Upper lobe of left lung (tissue), 6 donors: ENCODE measurements around the gene TET3. TPM values are rescaled to one million over a fixed set of nuclear protein-coding genes. Genes with fewer than 3 reads are reported as not detected.

Experiments
- ATAC-seq, 2 donors: fragments of 200-7000 bp; cut with Tn5 transposase; one replicate each; pipeline ENCODE4 v1.9.1; 2022; ENCODE audit warnings: mild to moderate bottlenecking in 2 of 2, moderate library complexity in 2 of 2; ENCODE audit not compliant: low FRiP score in 2 of 2
- DNase-seq, 2 donors: peaks; one replicate each; pipeline ENCODE4 v3.0.0-alpha.2; 2019 to 2020
- H3K27ac ChIP-seq, 4 donors: fragments of 200-600 bp; sonication (generic); one replicate each; pipeline ENCODE4 v1.5.1; 2016 to 2019
- H3K27me3 ChIP-seq, 4 donors: fragments of 200-600 bp; sonication (generic); one replicate each; pipeline ENCODE4 v1.5.1; 2017 to 2019
- H3K36me3 ChIP-seq, 4 donors: fragments of 200-600 bp; sonication (generic); one replicate each; pipeline ENCODE4 v1.5.1; 2016 to 2019
- H3K4me1 ChIP-seq, 4 donors: fragments of 200-600 bp; sonication (generic); one replicate each; pipeline ENCODE4 v1.5.1; 2018 to 2019
- H3K4me3 ChIP-seq, 4 donors: fragments of 200-600 bp; sonication (generic); one replicate each; pipeline ENCODE4 v1.5.1; 2017 to 2019; ENCODE audit warnings: mild to moderate bottlenecking in 2 of 4, moderate library complexity in 1 of 4
- H3K9me3 ChIP-seq, 4 donors: fragments of 200-600 bp; sonication (generic); one replicate each; pipeline ENCODE4 v1.5.1; 2018 to 2019
- EP300 ChIP-seq, 4 donors: sonication (generic); formaldehyde crosslinking; IDR thresholded peaks; one replicate each; pipeline ENCODE4 v1.5.1; 2017; ENCODE audit warnings: antibody characterized with exemption in 4 of 4, control low read depth in 2 of 4
- POLR2A ChIP-seq, 4 donors: fragments of 450-650 bp; IDR thresholded peaks; one replicate each; pipeline ENCODE4 v1.5.1; 2016 to 2017; ENCODE audit warnings: antibody characterized with exemption in 4 of 4, mild to moderate bottlenecking in 2 of 4
- POLR2AphosphoS5 ChIP-seq, 2 donors: sonication (generic); formaldehyde crosslinking; IDR thresholded peaks; one replicate each; pipeline ENCODE4 v1.5.1; 2017; ENCODE audit warnings: antibody characterized with exemption in 2 of 2
- WGBS, 2 donors: methylation state at CpG; one replicate each; pipeline ENCODE4 v1.1.5; 2017 to 2018; 5-methylcytosine and 5-hydroxymethylcytosine counted together
- total RNA-seq, 6 donors: library from RNA; depleted of rRNA in 4 of 6; stranded (reverse); fragments of >200 nt in 4 of 6; gene quantifications; one replicate each; pipeline versions ENCODE4 v1.1.0 to v1.2.1, GENCODE V29; 2016 to 2021
- TF ChIP-seq, protein P1 (sequence below), 6 experiments: fragments of 450-650 bp in 4 of 6; fragments of 200-600 bp in 2 of 6; sonication (generic) in 2 of 6; IDR thresholded peaks; one replicate each; pipeline ENCODE4 v1.5.1; 2016 to 2019; ENCODE audit warnings: antibody characterized with exemption in 6 of 6
- donor health status: DM: no; HTN: no; CAD: no; lungs with moderate emphysema.
- donor health status: DM: no; HTN: yes; CAD: no; lungs with severe emphysema.

Gene TET3
- total RNA-seq, 6 donors from 2014 or later = 17.3 to 53.4 (median 23.6) TPM

DNA sequence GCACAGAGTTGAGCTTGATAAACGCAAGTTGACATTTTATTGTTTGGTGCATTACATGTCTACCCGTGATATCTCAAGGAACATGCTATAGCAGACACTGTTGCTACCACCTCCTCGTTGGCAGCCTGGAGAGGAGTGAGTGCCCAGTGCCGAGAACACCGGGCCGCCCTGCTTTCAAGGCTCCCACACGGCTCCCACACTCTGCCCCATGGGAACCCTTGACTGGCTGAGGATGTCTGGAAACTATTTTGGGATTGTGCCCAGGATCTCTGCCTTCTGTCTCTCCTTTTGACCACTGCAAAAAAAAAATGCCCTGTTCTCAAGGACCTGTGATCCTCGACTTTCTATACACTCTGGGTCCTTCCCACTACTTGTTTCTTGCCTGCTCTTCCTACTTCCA is 21.1 kb downstream of the TET3 start:
- Histone ChIP-seq H3K4me3 (no peak overlapping the region), H3K36me3 (no peaks in the 10 kb centered on the region), H3K4me1 (peaks cover 45 to 62% (median 56%) of the 10 kb centered on the region in 4 donors), H3K9me3 (no peaks in the 10 kb centered on the region), H3K27me3 (no peaks in the 10 kb centered on the region), H3K27ac (no peak overlapping the region)
- WGBS, 2 donors = 67 to 74% methylated on average over 2 to 8 of the region's 8 CpGs
- DNase-seq = no peak
- ATAC-seq = no peak
- no peak for TF ChIP-seq EP300 (IDR thresholded peaks at IDR 0.05)
- TF ChIP-seq POLR2AphosphoS5 (IDR thresholded peaks at IDR 0.05) = no peak
- no peak for TF ChIP-seq POLR2A (IDR thresholded peaks at IDR 0.05)
- TF ChIP-seq, protein P1, sequence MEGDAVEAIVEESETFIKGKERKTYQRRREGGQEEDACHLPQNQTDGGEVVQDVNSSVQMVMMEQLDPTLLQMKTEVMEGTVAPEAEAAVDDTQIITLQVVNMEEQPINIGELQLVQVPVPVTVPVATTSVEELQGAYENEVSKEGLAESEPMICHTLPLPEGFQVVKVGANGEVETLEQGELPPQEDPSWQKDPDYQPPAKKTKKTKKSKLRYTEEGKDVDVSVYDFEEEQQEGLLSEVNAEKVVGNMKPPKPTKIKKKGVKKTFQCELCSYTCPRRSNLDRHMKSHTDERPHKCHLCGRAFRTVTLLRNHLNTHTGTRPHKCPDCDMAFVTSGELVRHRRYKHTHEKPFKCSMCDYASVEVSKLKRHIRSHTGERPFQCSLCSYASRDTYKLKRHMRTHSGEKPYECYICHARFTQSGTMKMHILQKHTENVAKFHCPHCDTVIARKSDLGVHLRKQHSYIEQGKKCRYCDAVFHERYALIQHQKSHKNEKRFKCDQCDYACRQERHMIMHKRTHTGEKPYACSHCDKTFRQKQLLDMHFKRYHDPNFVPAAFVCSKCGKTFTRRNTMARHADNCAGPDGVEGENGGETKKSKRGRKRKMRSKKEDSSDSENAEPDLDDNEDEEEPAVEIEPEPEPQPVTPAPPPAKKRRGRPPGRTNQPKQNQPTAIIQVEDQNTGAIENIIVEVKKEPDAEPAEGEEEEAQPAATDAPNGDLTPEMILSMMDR (IDR thresholded peaks at IDR 0.05) = no peak

DNA sequence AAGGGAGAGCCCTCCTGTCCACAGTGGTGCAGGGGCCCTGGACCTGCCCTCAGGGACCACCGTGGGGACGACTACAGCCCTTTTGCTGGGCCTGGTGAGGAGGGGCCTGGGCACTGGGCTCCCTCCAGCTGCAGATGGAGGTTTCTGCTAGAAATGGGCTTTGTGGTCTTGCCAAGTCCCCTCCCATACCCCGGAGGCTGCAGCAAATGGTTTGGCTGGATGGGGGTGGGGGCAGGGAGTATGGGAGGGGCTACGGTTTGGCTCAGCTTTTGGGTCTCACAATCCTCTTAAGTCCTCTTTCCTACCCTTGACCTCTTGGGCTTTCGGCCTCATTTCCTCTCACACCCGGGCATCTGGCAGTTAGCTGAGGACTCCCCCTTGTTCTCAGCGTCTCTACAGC is 21.7 kb downstream of the TET3 start:
- TF ChIP-seq POLR2A (IDR thresholded peaks at IDR 0.05) (no peak), POLR2AphosphoS5 (IDR thresholded peaks at IDR 0.05) (no peak), EP300 (IDR thresholded peaks at IDR 0.05) (no peak)
- TF ChIP-seq, protein P1 (IDR thresholded peaks at IDR 0.05) = no peak

DNA sequence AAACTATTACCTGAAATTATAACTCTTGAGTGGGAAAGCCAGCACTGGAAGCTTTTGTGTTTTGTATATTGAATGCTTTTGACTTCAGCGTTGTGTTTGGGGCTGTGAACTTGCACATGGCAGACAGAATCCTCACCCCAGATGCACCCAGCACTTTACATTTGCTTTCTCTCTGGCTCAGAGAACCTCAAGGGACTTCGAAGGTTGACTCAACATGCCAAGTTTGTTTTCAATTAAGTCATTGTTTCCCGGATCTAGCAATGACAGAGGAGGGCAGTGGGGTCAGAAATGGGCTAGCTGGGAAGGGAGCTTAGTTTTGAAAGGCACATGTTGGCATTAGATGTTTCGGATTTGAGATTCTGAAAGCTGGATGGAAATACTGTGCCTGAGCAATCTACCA is 22.4 kb downstream of the TET3 start:
- ATAC-seq = no peak
- no peaks in the 10 kb centered on the region for H3K9me3 ChIP-seq

More for the DNA sequence above, 21.7 kb downstream of the TET3 start:
- Histone ChIP-seq H3K9me3 (no peaks in the 10 kb centered on the region), H3K36me3 (no peaks in the 10 kb centered on the region), H3K4me3 (no peak overlapping the region), H3K27me3 (no peaks in the 10 kb centered on the region), H3K4me1 (peaks cover 42 to 59% (median 52%) of the 10 kb centered on the region in 4 donors), H3K27ac (no peak overlapping the region)
- DNase-seq (no peak), ATAC-seq (no peak)
- WGBS, 2 donors = 35 to 48% methylated on average over 4 to 7 of the region's 7 CpGs

DNA sequence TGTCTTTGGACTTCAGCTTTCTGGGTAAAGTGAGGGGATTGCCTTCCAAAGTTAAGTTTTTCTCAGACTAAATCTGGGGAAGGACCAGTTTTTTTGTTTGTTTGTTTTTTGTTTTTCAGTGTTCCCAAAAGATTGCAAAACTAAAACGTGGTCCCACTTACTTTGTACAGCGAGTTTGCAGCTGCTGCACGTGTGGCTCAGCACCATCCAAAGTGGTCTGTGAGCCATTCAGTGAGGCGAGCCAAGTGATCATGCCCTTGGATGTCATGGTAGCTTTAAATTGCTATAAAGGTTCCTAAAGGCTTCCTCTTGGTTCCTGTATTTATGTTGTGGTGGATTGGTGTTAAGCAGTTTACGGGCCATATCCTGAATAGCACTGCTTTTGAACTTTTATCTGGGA is 23.0 kb downstream of the TET3 start:
- peaks cover 38 to 49% (median 44%) of the 10 kb centered on the region in 4 donors for H3K4me1 ChIP-seq
- no peaks in the 10 kb centered on the region for H3K36me3 ChIP-seq
- no peak overlapping the region for H3K4me3 ChIP-seq
- DNase-seq (no peak), ATAC-seq (no peak)
- no peaks in the 10 kb centered on the region for H3K27me3 ChIP-seq
- H3K9me3 ChIP-seq = no peaks in the 10 kb centered on the region
- 76 to 86% methylated on average over 5 of the region's 5 CpGs for WGBS, 2 donors
- H3K27ac ChIP-seq = no peak overlapping the region
- TF ChIP-seq, protein P1 (IDR thresholded peaks at IDR 0.05) = no peak
- TF ChIP-seq POLR2A (IDR thresholded peaks at IDR 0.05) (no peak), EP300 (IDR thresholded peaks at IDR 0.05) (no peak), POLR2AphosphoS5 (IDR thresholded peaks at IDR 0.05) (no peak)

More for the DNA sequence above, 22.4 kb downstream of the TET3 start:
- H3K36me3 ChIP-seq = no peaks in the 10 kb centered on the region
- TF ChIP-seq EP300 (IDR thresholded peaks at IDR 0.05) (no peak), POLR2AphosphoS5 (IDR thresholded peaks at IDR 0.05) (no peak), POLR2A (IDR thresholded peaks at IDR 0.05) (no peak)
- TF ChIP-seq, protein P1 (IDR thresholded peaks at IDR 0.05) = no peak
- H3K4me3 ChIP-seq = no peak overlapping the region
- H3K27ac ChIP-seq = no peak overlapping the region
- DNase-seq = no peak
- WGBS, 2 donors = 72 to 76% methylated on average over 4 of the region's 4 CpGs
- H3K27me3 ChIP-seq = no peaks in the 10 kb centered on the region
- peaks cover 39 to 52% (median 46%) of the 10 kb centered on the region in 4 donors for H3K4me1 ChIP-seq

DNA sequence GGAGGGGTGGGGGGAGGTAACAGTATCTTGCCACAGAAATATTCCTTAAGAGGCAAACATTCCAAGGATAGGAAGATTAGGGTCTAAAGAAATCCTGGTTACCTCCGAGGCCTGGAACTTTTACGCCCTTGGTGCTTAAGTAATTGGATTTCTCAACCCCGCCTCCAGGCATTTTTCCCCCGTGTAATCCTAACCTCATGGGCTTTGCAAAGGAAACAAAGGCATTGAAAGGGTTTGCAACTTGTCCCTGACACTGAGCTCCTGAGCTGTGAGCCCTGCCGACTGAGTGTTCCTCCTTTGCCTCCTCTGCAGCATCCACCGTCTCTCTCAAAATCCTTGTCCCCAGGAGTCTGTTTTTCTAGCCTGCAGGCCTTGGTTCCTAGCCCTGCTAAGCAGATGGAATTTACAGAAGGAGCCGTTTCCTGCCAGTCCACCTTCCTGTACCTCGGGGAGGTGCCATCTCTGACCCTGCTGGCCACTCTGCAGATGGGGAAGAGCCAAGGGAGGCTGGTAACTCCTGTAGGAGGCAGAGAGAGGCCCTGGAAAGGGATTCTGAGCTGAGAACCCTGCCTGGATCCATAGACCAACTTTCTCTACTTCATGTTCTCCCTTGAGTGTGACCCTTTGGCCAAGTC is 24.2 kb downstream of the TET3 start:
- Histone ChIP-seq H3K36me3 (no peaks in the 10 kb centered on the region), H3K4me1 (peaks cover 26 to 37% (median 33%) of the 10 kb centered on the region in 4 donors), H3K27me3 (no peaks in the 10 kb centered on the region), H3K4me3 (no peak overlapping the region), H3K27ac (no peak overlapping the region), H3K9me3 (no peaks in the 10 kb centered on the region)
- DNase-seq (no peak), ATAC-seq (no peak)
- TF ChIP-seq EP300 (IDR thresholded peaks at IDR 0.05) (no peak), POLR2A (IDR thresholded peaks at IDR 0.05) (no peak), POLR2AphosphoS5 (IDR thresholded peaks at IDR 0.05) (no peak)
- TF ChIP-seq, protein P1 (IDR thresholded peaks at IDR 0.05) = no peak
- WGBS, 2 donors = 66% methylated on average over 8 of the region's 8 CpGs
